HG02852 (cell line): ENCODE results near the gene BTBD18.
"Not testable (repeated sequence)": the region's sequence is repeated elsewhere in the genome, so short reads cannot be mapped to it uniquely, and the experiment has no call there.

Experiments
- ATAC-seq: cut with Tn5 transposase; IDR thresholded peaks from one replicate; pipeline ENCODE4 v1.9.1; 2021; ENCODE audit warnings: mild to moderate bottlenecking, moderate library complexity; ENCODE audit not compliant: unreplicated experiment

Gene BTBD18

DNA sequence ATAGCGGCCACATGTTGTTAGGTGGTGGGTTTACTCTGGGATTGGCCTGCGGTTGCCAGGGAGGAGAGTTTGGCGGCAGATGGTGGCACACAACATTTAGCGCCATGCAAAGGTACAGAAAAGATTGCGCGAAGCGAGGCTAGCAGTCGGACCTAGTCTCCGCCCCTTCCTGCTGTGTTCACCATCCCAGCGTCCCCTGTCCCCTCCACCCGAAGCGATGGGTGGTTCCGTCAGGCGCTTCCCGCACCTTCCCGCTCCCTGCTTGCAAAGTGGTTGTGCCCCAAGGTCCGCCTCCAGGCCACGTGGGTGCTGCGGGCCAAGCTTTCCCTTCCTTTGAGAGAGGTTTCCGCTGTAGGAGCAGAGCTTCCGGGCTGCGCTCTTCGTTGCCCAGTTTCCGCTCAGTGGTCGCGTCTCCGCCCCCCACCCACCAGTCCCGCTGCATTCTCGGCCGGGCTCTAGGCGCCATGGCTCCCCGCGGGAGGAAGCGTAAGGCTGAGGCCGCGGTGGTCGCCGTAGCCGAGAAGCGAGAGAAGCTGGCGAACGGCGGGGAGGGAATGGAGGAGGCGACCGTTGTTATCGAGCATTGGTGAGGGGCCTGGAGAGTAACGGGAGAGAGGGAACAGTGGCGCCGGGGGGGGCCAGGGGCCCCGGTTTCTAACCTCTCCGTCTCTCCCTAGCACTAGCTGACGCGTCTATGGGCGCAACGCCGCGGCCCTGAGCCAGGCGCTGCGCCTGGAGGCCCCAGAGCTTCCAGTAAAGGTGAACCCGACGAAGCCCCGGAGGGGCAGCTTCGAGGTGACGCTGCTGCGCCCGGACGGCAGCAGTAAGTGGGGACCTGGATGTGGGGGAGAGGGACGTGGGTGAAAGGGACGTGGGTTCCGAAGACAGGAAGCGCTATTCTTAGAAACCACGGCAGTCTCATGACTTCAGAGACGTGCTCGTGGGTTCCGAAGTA lies 10.2 kb downstream of the BTBD18 start, which contains the start of gene SELENOH:
Gene SELENOH, plus strand, starts transcription at position 360 of the 955 bp plus-strand sequence. Its CDS starts 105 bp downstream, at position 465.
- peak; percentile 91 for ATAC-seq

DNA sequence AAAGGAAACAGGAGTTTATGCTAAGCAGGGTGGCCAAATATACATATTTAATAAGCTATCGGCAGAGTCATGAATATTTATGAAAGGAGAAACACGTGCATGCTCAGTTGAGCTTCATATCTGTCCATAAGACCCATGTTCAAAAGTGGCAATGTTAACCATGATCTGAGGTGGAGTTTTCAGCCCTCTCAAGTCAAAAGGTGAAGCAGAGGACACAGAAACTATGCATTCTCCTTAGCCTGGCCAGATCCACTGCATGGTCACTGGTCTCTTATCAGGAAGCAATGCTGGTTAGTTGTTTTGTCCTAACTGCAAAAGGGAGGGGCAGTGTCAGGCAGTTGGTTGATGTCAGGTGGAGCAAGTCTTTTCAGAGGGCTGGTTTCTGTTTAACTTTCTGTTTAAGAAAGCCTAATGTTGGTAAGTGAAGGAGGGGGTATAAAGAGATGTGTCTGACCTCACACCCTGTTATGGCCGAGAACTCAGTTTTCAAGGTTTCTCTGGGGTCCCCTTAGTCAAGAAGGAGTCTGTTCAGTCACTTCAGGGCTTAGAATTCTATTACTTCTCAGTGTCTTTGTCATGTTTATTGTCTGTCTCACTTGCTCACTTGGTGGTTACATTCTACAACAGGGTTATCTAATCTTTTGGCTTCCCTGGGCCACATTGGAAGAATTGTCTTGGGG lies 15.9 kb downstream of the BTBD18 start:
- no peak for ATAC-seq

DNA sequence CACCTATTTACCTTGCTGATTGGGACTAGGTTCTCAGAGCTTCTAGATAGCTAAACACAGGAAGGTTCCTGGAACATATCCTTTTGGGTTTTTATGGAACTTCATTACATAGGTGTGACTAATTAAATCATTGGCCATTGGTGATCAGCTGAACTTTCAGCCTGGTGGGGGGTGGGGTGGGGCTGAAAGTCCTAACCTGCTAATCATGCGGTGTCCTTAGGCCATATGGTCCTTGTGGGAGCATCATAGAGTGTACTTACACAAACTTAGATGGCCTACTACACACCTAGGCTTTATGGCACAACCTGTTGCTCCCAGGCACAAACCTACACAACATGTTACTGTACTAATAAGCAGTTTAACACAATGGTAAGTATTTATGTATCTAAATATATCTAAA lies 19.0 kb downstream of the BTBD18 start:
- ATAC-seq = no peak

DNA sequence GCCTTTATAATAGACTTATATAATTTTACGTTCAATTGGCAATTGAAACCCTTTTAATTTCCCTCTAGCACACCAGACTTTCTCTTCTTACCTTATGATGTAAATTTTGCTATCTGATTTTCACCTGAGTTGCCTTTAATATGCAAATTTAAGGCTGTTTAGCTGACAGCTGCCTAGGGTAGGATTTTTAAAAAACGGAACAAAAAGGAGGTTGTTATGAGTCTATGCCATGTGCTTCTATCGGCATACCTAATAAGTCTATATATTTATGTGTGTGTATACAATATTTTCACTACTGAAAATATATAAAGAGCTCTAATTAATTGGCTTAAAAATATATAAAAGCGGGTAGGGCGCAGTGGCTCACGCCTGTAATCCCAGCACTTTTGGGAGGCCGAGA lies 22.1 kb downstream of the BTBD18 start:
- no peak for ATAC-seq

DNA sequence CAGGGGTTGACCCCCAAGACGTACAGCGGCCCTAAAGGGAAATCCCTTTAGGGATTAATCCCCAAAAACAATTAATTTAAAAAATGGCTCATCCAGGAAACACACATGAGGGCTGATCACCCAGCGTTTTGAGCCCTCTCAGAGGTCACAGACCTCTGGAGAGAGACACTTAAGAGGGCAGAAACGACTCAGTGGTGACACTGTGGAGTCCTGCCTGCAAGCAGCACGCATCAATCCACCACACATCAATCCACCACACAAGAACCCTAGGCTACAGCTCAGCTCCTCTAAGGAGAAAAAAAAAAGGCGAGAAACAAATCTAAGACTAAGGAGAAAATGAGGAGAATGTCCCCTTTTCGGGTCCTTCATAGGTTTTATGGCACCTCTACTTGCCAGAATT lies 22.8 kb downstream of the BTBD18 start:
- no peak for ATAC-seq

DNA sequence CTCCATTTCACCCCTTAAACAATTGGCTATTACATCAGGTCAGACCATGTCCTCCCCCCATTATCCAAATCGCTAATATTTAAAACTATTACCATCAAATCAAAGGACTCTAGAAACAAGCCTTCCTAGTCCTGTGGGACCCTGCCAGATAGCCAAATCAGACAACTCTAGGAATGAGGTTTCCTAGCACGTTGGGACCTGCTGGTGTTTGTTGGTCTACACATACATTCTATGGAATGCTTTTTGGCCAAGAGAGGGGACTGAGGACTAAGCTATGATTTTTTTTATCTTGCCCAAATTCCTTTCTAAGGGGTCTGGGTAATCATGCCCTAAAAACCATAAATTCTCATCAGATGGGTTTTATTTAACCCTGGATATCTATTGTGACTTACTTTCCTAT lies 24.4 kb downstream of the BTBD18 start:
- no peak for ATAC-seq

DNA sequence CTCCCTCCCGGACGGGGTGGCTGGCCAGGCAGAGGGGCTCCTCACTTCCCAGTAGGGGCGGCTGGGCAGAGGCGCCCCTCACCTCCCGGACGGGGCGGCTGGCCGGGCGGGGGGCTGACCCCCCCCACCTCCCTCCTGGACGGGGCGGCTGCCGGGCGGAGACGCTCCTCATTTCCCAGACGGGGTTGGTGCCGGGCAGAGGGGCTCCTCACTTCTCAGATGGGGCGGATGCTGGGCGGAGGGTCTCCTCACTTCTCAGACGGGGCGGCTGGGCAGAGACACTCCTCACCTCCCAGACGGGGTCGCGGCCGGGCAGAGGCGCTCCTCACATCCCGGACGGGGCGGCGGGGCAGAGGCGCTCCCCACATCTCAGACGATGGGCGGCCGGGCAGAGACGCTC lies 34.9 kb downstream of the BTBD18 start:
- ATAC-seq = not testable (repeated sequence)

DNA sequence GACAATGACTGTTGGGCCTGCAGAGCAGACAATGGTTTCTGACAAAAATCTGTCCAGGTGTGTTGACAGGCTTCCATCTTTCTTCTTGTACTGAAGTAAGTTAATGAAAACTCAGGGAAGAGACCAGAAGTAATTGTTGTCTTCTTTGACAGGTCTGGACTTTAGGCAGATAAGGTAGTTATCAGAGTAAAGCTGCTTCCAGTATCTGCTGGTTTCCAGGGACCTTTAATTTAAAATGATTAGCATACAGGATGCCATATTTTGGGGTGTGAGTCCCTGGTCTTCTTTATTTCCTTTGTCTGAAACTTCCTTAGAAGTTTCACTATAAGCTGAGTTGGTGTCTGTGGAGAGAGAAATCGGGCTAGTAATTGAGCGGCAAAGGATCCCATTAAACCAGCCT lies 37.8 kb downstream of the BTBD18 start:
- no peak for ATAC-seq

DNA sequence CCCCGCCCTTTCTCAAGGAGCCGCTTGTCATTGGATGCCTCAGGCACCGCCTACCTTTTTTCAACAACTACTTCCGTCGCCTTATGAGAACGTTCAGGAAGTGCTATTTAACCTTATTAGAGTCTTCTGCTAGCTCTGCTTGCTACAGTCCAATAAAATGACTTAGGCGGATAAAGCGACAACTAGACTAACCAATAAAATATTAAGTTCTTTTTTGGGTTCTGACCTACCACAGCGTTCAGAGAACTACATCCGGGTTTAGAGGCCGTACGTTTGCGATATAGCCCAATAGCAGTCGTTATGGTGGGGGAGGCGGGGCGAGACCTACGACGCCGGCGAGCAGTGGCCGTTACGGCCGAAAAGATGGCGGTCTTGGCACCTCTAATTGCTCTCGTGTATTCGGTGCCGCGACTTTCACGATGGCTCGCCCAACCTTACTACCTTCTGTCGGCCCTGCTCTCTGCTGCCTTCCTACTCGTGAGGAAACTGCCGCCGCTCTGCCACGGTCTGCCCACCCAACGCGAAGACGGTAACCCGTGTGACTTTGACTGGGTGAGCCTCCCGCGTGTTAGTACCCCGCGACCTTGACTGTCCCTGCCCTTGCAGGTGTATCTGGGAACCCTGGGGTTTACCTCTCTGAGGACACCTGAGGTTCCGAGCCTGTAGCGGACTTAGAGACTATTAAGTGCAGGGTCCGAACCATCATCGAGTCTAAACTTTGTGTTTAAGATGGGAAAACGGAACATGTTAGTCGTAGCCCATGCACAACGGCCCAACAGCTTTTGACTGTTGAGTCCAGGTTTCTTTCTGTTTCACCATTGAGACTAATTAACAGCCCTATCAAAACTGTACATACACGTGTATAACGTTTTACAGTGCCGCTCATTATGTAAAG lies 39.1 kb downstream of the BTBD18 start, which contains the start of gene TMX2:
Gene TMX2, plus strand, starts transcription at position 338 of the 895 bp plus-strand sequence. Its CDS starts 26 bp downstream, at position 364.
- peak; percentile 94 for ATAC-seq

DNA sequence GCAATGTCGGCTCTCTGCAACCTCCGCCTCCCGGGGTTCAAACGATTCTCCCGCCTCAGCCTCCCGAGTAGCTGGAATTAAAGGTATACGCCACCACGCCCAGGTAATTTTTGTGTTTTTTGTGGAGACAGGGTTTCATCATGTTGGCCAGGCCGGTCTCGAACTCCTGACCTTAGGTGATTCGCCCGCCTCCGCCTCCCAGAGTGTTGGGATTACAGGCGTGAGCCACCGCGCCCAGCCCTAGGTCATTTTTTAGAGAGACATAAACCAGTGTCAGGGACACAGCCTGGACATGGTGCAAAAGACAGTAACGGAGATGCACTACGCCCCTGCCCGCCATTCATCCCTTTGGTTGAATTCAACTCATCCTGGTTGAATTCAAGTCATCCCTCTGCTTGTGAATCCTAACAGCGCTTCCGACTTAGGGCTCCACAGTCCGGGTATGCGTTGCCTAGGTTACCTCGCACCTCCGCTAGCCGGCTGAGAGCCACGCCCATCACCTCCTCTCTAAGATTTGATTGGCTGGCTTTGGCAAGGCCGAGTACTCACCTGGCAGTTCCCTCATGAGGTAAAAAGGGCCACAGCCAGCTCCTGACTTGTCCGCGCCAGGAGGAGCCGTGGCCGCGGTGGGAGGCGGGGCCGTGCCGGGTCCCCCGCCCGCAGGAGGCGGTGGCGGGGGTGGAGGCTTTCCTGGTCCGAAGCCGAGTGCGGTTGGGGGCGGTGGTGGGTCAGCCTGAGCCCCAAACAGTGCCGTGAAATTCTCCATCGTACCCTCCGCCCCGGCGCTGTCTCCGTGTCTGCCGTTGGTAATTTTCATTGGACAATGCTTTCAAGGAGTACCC lies 40.0 kb downstream of the BTBD18 start, which contains the start of gene MED19:
Gene MED19, minus strand, starts transcription at position 802 of the 842 bp plus-strand sequence. Its CDS starts 36 bp downstream, at position 766.
- ATAC-seq = peak; percentile 44

DNA sequence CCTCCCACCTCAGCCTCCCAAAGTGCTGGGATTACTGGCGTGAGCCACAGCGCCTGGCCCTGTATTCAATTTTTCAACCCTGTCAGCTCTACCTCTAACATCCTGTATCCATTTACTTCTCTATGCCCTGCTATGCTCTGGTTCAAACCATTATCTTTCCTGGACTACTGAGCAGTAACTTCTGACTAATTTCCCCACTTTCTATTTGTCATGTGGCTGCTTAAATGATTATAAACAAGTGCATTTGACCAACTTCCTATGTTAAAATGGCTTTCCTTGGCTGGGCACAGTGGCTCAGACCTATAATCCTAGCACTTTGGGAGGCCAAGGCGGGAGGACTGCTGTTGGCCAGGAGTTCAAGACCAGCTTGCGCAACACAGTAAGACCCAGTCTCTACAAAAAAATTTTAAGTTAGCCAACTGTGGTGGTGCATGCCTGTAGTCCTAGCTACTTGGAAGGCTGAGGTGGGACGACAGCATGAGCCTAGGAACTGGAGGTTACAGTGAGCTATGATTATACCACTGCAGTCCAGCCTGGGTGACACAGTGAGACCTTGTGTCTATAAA lies 41.7 kb downstream of the BTBD18 start:
- no peak for ATAC-seq

DNA sequence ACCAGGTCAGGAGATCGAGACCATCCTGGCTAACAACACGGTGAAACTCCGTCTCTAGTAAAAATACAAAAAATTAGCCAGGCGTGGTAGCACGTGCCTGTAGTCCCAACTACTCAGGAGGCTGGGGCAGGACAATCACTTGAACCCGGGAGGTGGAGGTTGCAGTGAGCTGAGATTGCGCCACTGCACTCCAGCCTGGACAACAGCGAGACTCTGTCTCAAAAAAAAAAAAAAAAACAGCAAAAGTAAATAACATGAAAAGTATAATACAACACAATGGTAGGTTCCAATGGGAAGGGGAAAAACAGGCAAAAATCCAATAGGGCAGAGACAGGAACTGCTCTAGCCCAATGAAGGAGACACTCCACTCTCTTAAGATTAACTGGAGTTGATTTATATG lies 46.2 kb downstream of the BTBD18 start:
- not testable (repeated sequence) for ATAC-seq

DNA sequence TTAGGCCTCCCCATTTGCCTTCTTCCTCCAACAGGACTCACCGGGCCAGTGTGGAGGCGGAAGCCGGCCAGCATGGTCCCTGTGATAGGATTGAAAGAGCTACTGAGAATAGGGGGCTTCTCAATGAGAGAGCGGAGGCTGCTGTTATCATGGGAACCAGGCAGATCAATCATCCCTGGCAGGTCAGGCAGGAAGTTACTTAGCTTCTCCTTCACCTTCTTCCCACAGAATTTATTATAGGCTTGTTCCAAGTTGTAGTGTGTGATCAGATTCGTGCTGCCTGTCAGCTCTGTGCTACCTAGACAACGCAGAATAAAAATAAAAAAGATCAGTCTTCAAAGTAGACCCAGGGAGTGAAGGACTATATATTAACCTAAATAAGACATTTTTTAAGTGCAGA lies 46.7 kb downstream of the BTBD18 start:
- ATAC-seq = no peak

DNA sequence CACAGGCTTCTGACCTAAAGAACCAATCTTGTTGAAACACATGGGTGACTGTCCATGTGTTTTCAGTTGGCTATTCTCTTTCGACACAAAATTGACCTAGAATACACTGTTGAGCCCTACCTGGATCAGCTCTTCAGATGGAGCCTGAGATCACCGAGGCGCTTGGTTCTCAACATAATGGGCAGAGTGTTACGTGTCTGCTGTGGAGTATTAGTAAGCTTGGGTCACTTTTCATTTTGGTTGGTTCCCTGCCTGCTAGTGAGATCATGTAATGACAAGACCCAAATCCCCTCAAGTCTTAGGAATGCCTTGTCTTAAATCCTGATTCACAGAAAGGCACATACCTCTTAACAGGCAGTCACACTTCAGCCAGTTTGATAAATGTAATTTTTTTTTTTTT lies 48.3 kb downstream of the BTBD18 start:
- ATAC-seq = no peak

DNA sequence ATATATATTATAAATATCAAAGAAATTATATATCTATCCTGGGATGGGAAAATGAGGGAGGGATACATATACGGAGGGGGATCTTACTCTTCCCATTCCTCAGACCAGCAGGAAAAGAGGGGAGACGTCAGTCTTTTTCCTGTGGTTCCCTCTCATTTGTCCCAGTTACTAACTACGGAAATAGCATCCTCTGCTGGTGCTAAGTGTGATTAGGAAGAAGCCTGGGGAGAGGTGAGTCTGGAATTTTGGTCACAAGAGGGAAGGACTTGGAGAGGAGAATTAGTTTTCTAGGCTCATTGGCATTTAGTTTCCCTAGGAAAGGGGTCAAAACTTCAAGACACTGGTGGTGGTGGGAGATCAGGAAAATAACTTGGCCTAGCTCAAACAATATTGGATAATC lies 51.2 kb downstream of the BTBD18 start:
- no peak for ATAC-seq

DNA sequence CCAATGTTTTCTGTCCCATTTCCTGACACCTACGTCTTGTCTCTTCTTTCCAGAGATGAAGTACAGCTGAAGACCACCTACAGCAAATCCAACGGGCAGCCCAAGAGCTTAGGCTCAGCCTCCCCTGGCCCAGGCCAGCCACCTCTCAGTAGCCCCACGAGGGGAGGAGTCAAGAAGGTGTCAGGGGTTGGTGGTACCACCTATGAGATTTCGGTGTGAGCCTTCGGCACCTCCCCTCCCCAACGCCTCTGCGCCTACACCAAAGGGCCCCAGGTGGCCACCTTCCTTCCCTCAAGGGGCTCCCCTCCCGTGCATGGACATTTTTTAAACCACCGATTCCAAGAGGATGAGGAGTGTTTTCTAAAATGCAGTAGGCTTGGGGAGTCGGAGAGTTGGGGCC lies 51.8 kb downstream of the BTBD18 start:
- no peak for ATAC-seq

DNA sequence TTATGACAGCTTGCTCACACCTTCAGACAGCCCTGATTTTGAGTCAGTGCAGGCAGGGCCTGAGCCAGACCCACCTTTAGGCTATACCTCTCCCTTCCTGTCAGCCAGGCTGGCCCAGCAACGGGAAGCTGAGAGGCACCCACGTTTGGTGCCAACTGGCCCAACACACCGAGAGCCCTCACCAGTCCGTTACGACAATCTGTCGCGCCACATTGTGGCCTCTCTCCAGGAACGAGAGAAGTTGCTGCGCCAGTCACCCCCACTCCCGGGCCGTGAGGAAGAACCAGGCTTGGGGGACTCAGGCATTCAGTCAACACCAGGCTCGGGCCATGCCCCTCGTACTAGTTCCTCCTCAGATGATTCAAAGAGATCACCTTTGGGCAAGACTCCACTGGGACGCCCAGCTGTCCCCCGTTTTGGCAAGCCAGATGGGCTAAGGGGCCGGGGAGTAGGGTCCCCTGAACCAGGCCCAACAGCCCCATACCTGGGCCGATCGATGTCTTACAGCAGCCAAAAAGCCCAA lies 52.7 kb downstream of the BTBD18 start:
- ATAC-seq = no peak
